Measurements from ENCODE around the gene GOPC.

GOPC gene

GRCh38 chr6:117592983-117593759, 9.1 kb downstream of the GOPC start:
- ATAC-seq: no peak
- no peak for TF ChIP-seq ARNTL (CRISPR knock-in tag; IDR thresholded peaks at IDR 0.05; ENCODE audit: borderline replicate concordance, low read depth)

- no peak for ATAC-seq
- TF ChIP-seq ZNF8 (CRISPR knock-in tag; IDR thresholded peaks at IDR 0.05) (no peak), TCF4 (CRISPR knock-in tag; IDR thresholded peaks at IDR 0.05; ENCODE audit: borderline replicate concordance) (no peak), ZC3H10 (CRISPR knock-in tag; IDR thresholded peaks at IDR 0.05) (no peak), PPARA (CRISPR knock-in tag; IDR thresholded peaks at IDR 0.05; ENCODE audit: borderline replicate concordance) (no peak), ZNF565 (CRISPR knock-in tag; conservative IDR thresholded peaks at IDR 0.05; ENCODE audit: low read depth) (no peak), CREB5 (CRISPR knock-in tag; IDR thresholded peaks at IDR 0.05; ENCODE audit: low read depth) (no peak)
- TF ChIP-seq, protein P1, sequence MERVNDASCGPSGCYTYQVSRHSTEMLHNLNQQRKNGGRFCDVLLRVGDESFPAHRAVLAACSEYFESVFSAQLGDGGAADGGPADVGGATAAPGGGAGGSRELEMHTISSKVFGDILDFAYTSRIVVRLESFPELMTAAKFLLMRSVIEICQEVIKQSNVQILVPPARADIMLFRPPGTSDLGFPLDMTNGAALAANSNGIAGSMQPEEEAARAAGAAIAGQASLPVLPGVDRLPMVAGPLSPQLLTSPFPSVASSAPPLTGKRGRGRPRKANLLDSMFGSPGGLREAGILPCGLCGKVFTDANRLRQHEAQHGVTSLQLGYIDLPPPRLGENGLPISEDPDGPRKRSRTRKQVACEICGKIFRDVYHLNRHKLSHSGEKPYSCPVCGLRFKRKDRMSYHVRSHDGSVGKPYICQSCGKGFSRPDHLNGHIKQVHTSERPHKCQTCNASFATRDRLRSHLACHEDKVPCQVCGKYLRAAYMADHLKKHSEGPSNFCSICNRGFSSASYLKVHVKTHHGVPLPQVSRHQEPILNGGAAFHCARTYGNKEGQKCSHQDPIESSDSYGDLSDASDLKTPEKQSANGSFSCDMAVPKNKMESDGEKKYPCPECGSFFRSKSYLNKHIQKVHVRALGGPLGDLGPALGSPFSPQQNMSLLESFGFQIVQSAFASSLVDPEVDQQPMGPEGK (CRISPR knock-in tag; IDR thresholded peaks at IDR 0.05; ENCODE audit: borderline replicate concordance): no peak
Measured at GRCh38 chr6:117591405-117591804, 10.9 kb downstream of the GOPC start.

- no peak for TF ChIP-seq OSR1 (CRISPR knock-in tag; IDR thresholded peaks at IDR 0.05)
- TF ChIP-seq TCF4 (CRISPR knock-in tag; IDR thresholded peaks at IDR 0.05; ENCODE audit: borderline replicate concordance): no peak
- TF ChIP-seq CREB5 (CRISPR knock-in tag; IDR thresholded peaks at IDR 0.05; ENCODE audit: low read depth): no peak
- no peak for TF ChIP-seq SNAI2 (CRISPR knock-in tag; IDR thresholded peaks at IDR 0.05)
- no peak for TF ChIP-seq ZNF70 (CRISPR knock-in tag; IDR thresholded peaks at IDR 0.05)
- TF ChIP-seq ZFP30 (CRISPR knock-in tag; IDR thresholded peaks at IDR 0.05): no peak
- TF ChIP-seq, protein P2, sequence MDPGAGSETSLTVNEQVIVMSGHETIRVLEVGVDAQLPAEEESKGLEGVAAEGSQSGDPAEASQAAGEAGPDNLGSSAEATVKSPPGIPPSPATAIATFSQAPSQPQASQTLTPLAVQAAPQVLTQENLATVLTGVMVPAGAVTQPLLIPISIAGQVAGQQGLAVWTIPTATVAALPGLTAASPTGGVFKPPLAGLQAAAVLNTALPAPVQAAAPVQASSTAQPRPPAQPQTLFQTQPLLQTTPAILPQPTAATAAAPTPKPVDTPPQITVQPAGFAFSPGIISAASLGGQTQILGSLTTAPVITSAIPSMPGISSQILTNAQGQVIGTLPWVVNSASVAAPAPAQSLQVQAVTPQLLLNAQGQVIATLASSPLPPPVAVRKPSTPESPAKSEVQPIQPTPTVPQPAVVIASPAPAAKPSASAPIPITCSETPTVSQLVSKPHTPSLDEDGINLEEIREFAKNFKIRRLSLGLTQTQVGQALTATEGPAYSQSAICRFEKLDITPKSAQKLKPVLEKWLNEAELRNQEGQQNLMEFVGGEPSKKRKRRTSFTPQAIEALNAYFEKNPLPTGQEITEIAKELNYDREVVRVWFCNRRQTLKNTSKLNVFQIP (CRISPR knock-in tag; IDR thresholded peaks at IDR 0.05; ENCODE audit: borderline replicate concordance, low read depth): no peak
- TF ChIP-seq ZNF565 (CRISPR knock-in tag; conservative IDR thresholded peaks at IDR 0.05; ENCODE audit: low read depth): no peak
- no peak for TF ChIP-seq ZFP3 (CRISPR knock-in tag; IDR thresholded peaks at IDR 0.05)
- TF ChIP-seq, protein P3, sequence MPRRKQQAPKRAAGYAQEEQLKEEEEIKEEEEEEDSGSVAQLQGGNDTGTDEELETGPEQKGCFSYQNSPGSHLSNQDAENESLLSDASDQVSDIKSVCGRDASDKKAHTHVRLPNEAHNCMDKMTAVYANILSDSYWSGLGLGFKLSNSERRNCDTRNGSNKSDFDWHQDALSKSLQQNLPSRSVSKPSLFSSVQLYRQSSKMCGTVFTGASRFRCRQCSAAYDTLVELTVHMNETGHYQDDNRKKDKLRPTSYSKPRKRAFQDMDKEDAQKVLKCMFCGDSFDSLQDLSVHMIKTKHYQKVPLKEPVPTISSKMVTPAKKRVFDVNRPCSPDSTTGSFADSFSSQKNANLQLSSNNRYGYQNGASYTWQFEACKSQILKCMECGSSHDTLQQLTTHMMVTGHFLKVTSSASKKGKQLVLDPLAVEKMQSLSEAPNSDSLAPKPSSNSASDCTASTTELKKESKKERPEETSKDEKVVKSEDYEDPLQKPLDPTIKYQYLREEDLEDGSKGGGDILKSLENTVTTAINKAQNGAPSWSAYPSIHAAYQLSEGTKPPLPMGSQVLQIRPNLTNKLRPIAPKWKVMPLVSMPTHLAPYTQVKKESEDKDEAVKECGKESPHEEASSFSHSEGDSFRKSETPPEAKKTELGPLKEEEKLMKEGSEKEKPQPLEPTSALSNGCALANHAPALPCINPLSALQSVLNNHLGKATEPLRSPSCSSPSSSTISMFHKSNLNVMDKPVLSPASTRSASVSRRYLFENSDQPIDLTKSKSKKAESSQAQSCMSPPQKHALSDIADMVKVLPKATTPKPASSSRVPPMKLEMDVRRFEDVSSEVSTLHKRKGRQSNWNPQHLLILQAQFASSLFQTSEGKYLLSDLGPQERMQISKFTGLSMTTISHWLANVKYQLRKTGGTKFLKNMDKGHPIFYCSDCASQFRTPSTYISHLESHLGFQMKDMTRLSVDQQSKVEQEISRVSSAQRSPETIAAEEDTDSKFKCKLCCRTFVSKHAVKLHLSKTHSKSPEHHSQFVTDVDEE (CRISPR knock-in tag; IDR thresholded peaks at IDR 0.05): no peak
- TF ChIP-seq CSRNP3 (CRISPR knock-in tag; IDR thresholded peaks at IDR 0.05): no peak
- TF ChIP-seq ZC3H10 (CRISPR knock-in tag; IDR thresholded peaks at IDR 0.05): no peak
- TF ChIP-seq ZNF8 (CRISPR knock-in tag; IDR thresholded peaks at IDR 0.05): no peak
- TF ChIP-seq ISL1 (CRISPR knock-in tag; IDR thresholded peaks at IDR 0.05): no peak
- TF ChIP-seq ARNTL (CRISPR knock-in tag; IDR thresholded peaks at IDR 0.05; ENCODE audit: borderline replicate concordance, low read depth): no peak
- TF ChIP-seq ESRRG (CRISPR knock-in tag; IDR thresholded peaks at IDR 0.05): no peak
- TF ChIP-seq, protein P1 (CRISPR knock-in tag; IDR thresholded peaks at IDR 0.05; ENCODE audit: borderline replicate concordance): no peak
- TF ChIP-seq RARB (CRISPR knock-in tag; IDR thresholded peaks at IDR 0.05): no peak
- no peak for TF ChIP-seq GLIS3 (CRISPR knock-in tag; IDR thresholded peaks at IDR 0.05)
Measured at GRCh38 chr6:117590447-117590846, 11.9 kb downstream of the GOPC start.

More at GRCh38 chr6:117590447-117590846, 11.9 kb downstream of the GOPC start:
- ATAC-seq: no peak
